Panc1 (cell line): ENCODE results near the gene RPRD1B. TPM values are rescaled to one million over a fixed set of nuclear protein-coding genes. Genes with fewer than 3 reads are reported as not detected.

Source experiments
- ATAC-seq: fragments of 200-7000 bp; cut with Tn5 transposase; 2 replicates; pipeline ENCODE4 v1.9.1; 2020; ENCODE audit warnings: mild to moderate bottlenecking, moderate library complexity
- BruUV-seq: library from RNA; stranded (reverse); fragments of 400-500 nt; replicated peaks from 2 replicates; lab custom pipeline; 2021; lab: Mats Ljungman, UMichigan
- CTCF ChIA-PET: fragments of 300-600 bp; sonication (Branson Sonifier 250); formaldehyde crosslinking; loops from one replicate; lab custom pipeline; 2022; ENCODE audit warnings: antibody characterized with exemption; lab: Charles Lee
- POLR2A ChIA-PET: fragments of 300-600 bp; sonication (Branson Sonifier 250); formaldehyde crosslinking; loops from one replicate; lab custom pipeline; 2022; ENCODE audit warnings: antibody characterized with exemption; lab: Charles Lee
- DNase-seq: peaks from one replicate; pipeline ENCODE4 v3.0.0-alpha.2; 2010; ENCODE audit warnings: low read depth, low spot score
- H3K27ac ChIP-seq: 2 replicates; pipeline ENCODE4 v1.5.1; 2011; ENCODE audit warnings: mild to moderate bottlenecking, low read length, inconsistent platforms
- H3K27me3 ChIP-seq: fragments of 200-500 bp; sonication (Bioruptor generic); 2 replicates; pipeline ENCODE4 v1.6.0; 2014; ENCODE audit warnings: low read length, inconsistent platforms; ENCODE audit not compliant: control insufficient read depth, insufficient read depth
- H3K36me3 ChIP-seq: fragments of 200-500 bp; sonication (Bioruptor generic); 2 replicates; pipeline ENCODE4 v1.5.1; 2014; ENCODE audit warnings: inconsistent platforms, mild to moderate bottlenecking, low read length, moderate library complexity; ENCODE audit not compliant: control insufficient read depth, insufficient read depth
- H3K4me1 ChIP-seq: 2 replicates; pipeline ENCODE4 v1.5.1; 2011; ENCODE audit warnings: inconsistent platforms, mild to moderate bottlenecking, low read length, moderate library complexity; ENCODE audit not compliant: control insufficient read depth, insufficient read depth
- H3K4me3 ChIP-seq, 2 experiments: 2 replicates each; pipeline ENCODE4 v1.5.1; 2011 to 2012; ENCODE audit warnings: low read depth in 2 of 2, low read length in 2 of 2, mild to moderate bottlenecking in 2 of 2, inconsistent platforms in 1 of 2, moderate library complexity in 1 of 2
- H3K9me3 ChIP-seq: fragments of 200-500 bp; sonication (Bioruptor generic); 2 replicates; pipeline ENCODE4 v1.5.1; 2014; ENCODE audit warnings: low read depth, mild to moderate bottlenecking, inconsistent platforms, low read length, moderate library complexity; ENCODE audit not compliant: control insufficient read depth, insufficient read depth
- POLR2AphosphoS5 ChIP-seq: IDR thresholded peaks from 2 replicates; pipeline ENCODE4 v1.6.1; 2012; ENCODE audit warnings: mild to moderate bottlenecking, low read depth, low read length, moderate library complexity
- SIN3A ChIP-seq: IDR thresholded peaks from 2 replicates; pipeline ENCODE4 v1.6.1; 2012; ENCODE audit warnings: low read depth, mild to moderate bottlenecking, low read length, moderate library complexity, borderline replicate concordance; ENCODE audit not compliant: insufficient read depth
- TCF7L2 ChIP-seq: IDR thresholded peaks from 2 replicates; pipeline ENCODE4 v1.6.1; 2011; ENCODE audit warnings: mild to moderate bottlenecking, low read depth, low read length, inconsistent platforms
- in situ Hi-C: cut with HindIII; loops from 2 replicates; pipeline ENCODE4 v1.10.0; 2016; ENCODE audit warnings: low sequenced_read_pairs, low pct_unique_long_range_greater_than_20kb
- intact Hi-C: fragments of 100-400 bp; cut with micrococcal nuclease; formaldehyde crosslinking; loops from one replicate; pipeline ENCODE4 v1.10.0; 2022; ENCODE audit not compliant: unreplicated experiment
- total RNA-seq: library from RNA; stranded (reverse); gene quantifications from one replicate; pipeline ENCODE4 v1.2.1, GENCODE V29; 2021; ENCODE audit not compliant: unreplicated experiment
- TF ChIP-seq, protein P1 (sequence below), 2 experiments: IDR thresholded peaks; 2 replicates each; pipeline ENCODE4 v1.6.1; 2011 to 2012; ENCODE audit warnings: low read depth in 2 of 2, control low read depth in 1 of 2, low read length in 1 of 2, mild to moderate bottlenecking in 1 of 2, moderate library complexity in 1 of 2; ENCODE audit not compliant: insufficient read depth in 1 of 2
- TF ChIP-seq, protein P2 (sequence below): fragments of 450-650 bp; IDR thresholded peaks from 2 replicates; pipeline ENCODE4 v1.5.1; 2017; ENCODE audit warnings: mild to moderate bottlenecking

The RPRD1B gene
- total RNA-seq, 1 experiment from 2014 or later = 33.6 TPM

DNA sequence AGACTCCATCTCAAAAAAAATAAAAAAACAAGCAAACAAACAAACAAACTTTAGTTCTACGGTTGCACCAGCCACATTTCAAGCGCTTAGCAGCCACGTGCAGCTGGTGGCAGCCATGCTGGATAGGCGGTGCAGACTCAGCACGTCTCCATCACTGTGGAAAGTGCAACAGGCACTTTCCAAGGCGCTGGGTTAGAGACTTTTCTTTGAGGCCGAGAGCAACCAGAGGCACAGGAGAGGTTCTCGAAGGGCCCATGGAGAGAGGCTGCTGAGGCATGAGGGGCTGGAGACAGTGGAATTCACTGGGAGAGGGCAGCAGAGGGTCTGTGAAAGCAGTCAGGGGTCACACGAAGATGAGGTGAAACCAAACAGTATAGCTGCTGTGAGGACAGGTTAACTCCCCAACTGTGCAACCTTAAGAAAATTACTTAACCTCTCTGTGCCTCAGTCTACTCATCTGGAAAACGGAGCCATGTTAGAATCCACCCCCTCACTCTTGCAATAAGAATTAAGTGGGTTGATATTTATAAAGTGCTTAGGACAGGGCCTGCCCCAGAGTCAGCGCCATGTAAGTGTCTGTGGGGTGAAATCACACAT lies 104.0 kb downstream of the RPRD1B start:
- peaks cover 3% of the 10 kb centered on the region; the same call in 1 of the 2 replicates for H3K36me3 ChIP-seq
- no peak for DNase-seq
- intact Hi-C loops = no loop called here

DNA sequence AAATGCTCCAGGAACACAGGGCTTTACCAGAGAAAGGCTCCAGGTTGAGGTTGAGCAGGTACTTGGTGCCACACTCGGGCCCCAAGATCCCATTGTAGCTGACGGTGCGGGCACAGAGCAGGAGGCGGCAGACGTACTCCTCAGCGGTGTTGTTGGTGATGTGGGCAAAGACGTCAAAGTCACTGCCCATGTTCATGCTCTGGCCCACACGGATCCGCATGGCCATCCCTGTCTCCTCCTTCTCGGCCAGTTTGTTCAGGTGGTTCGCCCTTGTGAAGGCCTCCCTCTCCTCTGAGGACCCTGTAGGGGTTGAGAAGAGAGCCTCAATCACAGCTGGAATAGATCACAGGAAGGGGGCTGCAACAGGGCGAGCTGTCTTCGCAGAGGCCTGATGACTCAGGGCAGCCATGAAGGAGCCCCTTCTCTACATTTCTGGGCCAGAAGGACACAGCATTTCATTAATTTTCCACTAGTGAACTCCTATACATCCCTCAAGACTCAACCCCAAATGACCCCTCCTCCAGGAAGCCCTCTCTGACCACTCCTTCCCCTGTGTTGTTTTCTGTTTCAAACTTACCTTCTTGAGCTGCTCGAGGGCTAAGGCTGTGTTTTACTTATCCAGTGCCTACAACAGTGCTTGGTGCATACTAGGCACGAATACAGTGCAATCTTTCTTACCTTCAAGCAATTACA lies 104.7 kb downstream of the RPRD1B start:
- Histone ChIP-seq H3K4me1 (peaks cover 28% of the 10 kb centered on the region), H3K4me3 (no peak overlapping the region), H3K27me3 (no peaks in the 10 kb centered on the region), H3K36me3 (peaks cover 3% of the 10 kb centered on the region; the same call in 1 of the 2 replicates), H3K27ac (no peak overlapping the region), H3K9me3 (no peaks in the 10 kb centered on the region)
- POLR2A ChIA-PET = no interaction called here
- in situ Hi-C loops (no loop called here), intact Hi-C loops (no loop called here)
- CTCF ChIA-PET = interaction anchor here (0.7 kb wide), 1 partner anchor 75 kb away, joined by 3 read pairs; no protein-coding TSS in a partner anchor
- TF ChIP-seq POLR2AphosphoS5 (no peak), TCF7L2 (no peak), SIN3A (no peak)
- TF ChIP-seq, protein P1, sequence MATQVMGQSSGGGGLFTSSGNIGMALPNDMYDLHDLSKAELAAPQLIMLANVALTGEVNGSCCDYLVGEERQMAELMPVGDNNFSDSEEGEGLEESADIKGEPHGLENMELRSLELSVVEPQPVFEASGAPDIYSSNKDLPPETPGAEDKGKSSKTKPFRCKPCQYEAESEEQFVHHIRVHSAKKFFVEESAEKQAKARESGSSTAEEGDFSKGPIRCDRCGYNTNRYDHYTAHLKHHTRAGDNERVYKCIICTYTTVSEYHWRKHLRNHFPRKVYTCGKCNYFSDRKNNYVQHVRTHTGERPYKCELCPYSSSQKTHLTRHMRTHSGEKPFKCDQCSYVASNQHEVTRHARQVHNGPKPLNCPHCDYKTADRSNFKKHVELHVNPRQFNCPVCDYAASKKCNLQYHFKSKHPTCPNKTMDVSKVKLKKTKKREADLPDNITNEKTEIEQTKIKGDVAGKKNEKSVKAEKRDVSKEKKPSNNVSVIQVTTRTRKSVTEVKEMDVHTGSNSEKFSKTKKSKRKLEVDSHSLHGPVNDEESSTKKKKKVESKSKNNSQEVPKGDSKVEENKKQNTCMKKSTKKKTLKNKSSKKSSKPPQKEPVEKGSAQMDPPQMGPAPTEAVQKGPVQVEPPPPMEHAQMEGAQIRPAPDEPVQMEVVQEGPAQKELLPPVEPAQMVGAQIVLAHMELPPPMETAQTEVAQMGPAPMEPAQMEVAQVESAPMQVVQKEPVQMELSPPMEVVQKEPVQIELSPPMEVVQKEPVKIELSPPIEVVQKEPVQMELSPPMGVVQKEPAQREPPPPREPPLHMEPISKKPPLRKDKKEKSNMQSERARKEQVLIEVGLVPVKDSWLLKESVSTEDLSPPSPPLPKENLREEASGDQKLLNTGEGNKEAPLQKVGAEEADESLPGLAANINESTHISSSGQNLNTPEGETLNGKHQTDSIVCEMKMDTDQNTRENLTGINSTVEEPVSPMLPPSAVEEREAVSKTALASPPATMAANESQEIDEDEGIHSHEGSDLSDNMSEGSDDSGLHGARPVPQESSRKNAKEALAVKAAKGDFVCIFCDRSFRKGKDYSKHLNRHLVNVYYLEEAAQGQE (IDR thresholded peaks at IDR 0.05; ENCODE audit: insufficient read depth in 1 of 2, low read depth in 2 of 2, low read length in 1 of 2) = no peak
- TF ChIP-seq, protein P2, sequence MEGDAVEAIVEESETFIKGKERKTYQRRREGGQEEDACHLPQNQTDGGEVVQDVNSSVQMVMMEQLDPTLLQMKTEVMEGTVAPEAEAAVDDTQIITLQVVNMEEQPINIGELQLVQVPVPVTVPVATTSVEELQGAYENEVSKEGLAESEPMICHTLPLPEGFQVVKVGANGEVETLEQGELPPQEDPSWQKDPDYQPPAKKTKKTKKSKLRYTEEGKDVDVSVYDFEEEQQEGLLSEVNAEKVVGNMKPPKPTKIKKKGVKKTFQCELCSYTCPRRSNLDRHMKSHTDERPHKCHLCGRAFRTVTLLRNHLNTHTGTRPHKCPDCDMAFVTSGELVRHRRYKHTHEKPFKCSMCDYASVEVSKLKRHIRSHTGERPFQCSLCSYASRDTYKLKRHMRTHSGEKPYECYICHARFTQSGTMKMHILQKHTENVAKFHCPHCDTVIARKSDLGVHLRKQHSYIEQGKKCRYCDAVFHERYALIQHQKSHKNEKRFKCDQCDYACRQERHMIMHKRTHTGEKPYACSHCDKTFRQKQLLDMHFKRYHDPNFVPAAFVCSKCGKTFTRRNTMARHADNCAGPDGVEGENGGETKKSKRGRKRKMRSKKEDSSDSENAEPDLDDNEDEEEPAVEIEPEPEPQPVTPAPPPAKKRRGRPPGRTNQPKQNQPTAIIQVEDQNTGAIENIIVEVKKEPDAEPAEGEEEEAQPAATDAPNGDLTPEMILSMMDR = no peak
- DNase-seq (no peak), ATAC-seq (no peak)
- no TSS peak for BruUV-seq

More for the DNA sequence above, 104.0 kb downstream of the RPRD1B start:
- no peaks in the 10 kb centered on the region for H3K27me3 ChIP-seq
- no peak overlapping the region for H3K4me3 ChIP-seq
- ATAC-seq = no peak
- no peak overlapping the region for H3K27ac ChIP-seq
- no TSS peak for BruUV-seq
- H3K9me3 ChIP-seq = no peaks in the 10 kb centered on the region
- H3K4me1 ChIP-seq = peaks cover 28% of the 10 kb centered on the region
- TF ChIP-seq, protein P1 (IDR thresholded peaks at IDR 0.05; ENCODE audit: insufficient read depth in 1 of 2, low read depth in 2 of 2, low read length in 1 of 2) = no peak
- TF ChIP-seq, protein P2 = no peak
- no peak for TF ChIP-seq SIN3A
- no peak for TF ChIP-seq TCF7L2
- TF ChIP-seq POLR2AphosphoS5 = no peak
- CTCF ChIA-PET = no interaction called here
- in situ Hi-C loops = no loop called here
- POLR2A ChIA-PET = no interaction called here
